Neuron (in vitro differentiated cells): ENCODE results near the gene SMARCA4.
"Not testable (repeated sequence)": the region's sequence is repeated elsewhere in the genome, so short reads cannot be mapped to it uniquely, and the experiment has no call there.

ENCODE experiments used
- H2AFZ ChIP-seq: one replicate; pipeline ENCODE4 v1.6.1; 2013; ENCODE audit warnings: low read depth, mild to moderate bottlenecking, inconsistent platforms, low read length, moderate library complexity
- H3K27me3 ChIP-seq: one replicate; pipeline ENCODE4 v1.6.1; 2013; ENCODE audit warnings: low read length; ENCODE audit not compliant: insufficient read depth
- H3K36me3 ChIP-seq: one replicate; pipeline ENCODE4 v1.6.1; 2013; ENCODE audit warnings: low read length; ENCODE audit not compliant: insufficient read depth
- H3K4me1 ChIP-seq: one replicate; pipeline ENCODE4 v1.6.1; 2013; ENCODE audit warnings: low read length; ENCODE audit not compliant: insufficient read depth
- H3K4me3 ChIP-seq: 2 replicates; pipeline ENCODE4 v1.5.1; 2013; ENCODE audit warnings: mild to moderate bottlenecking, low read length, moderate library complexity
- H3K9me3 ChIP-seq: one replicate; pipeline ENCODE4 v1.6.1; 2013; ENCODE audit warnings: low read length

Gene SMARCA4

GRCh38 chr19:11066326-11066725, 105.5 kb downstream of the SMARCA4 start:
- no peak overlapping the region for H3K4me3 ChIP-seq
- no peaks in the 10 kb centered on the region for H3K4me1 ChIP-seq
- H3K27me3 ChIP-seq: no peaks in the 10 kb centered on the region
- no peak overlapping the region for H2AFZ ChIP-seq
- peaks cover 8% of the 10 kb centered on the region for H3K9me3 ChIP-seq
- peaks cover 47% of the 10 kb centered on the region for H3K36me3 ChIP-seq

- Histone ChIP-seq H3K4me3 (no peak overlapping the region), H3K4me1 (no peaks in the 10 kb centered on the region), H3K27me3 (no peaks in the 10 kb centered on the region), H2AFZ (no peak overlapping the region), H3K36me3 (peaks cover 36% of the 10 kb centered on the region), H3K9me3 (peaks cover 8% of the 10 kb centered on the region)
Observed at GRCh38 chr19:11067356-11068113, 106.7 kb downstream of the SMARCA4 start.

- no peaks in the 10 kb centered on the region for H3K27me3 ChIP-seq
- H2AFZ ChIP-seq: no peak overlapping the region
- peaks cover 26% of the 10 kb centered on the region for H3K36me3 ChIP-seq
- H3K4me3 ChIP-seq: no peak overlapping the region
- H3K4me1 ChIP-seq: no peaks in the 10 kb centered on the region
- peaks cover 8% of the 10 kb centered on the region for H3K9me3 ChIP-seq
Observed at GRCh38 chr19:11069561-11069960, 108.7 kb downstream of the SMARCA4 start.

GRCh38 chr19:11070123-11070522, 109.3 kb downstream of the SMARCA4 start:
- Histone ChIP-seq H3K36me3 (peaks cover 20% of the 10 kb centered on the region), H2AFZ (no peak overlapping the region), H3K9me3 (peaks cover 8% of the 10 kb centered on the region), H3K27me3 (no peaks in the 10 kb centered on the region), H3K4me1 (no peaks in the 10 kb centered on the region), H3K4me3 (no peak overlapping the region)

- H3K4me3 ChIP-seq: no peak overlapping the region
- no peaks in the 10 kb centered on the region for H3K9me3 ChIP-seq
- H3K27me3 ChIP-seq: no peaks in the 10 kb centered on the region
Observed at GRCh38 chr19:11073568-11073967, 112.7 kb downstream of the SMARCA4 start.

GRCh38 chr19:11076792-11077191, 116.0 kb downstream of the SMARCA4 start:
- not testable (repeated sequence) for H3K9me3 ChIP-seq, H3K36me3 ChIP-seq, H3K4me3 ChIP-seq, H3K4me1 ChIP-seq, H3K27me3 ChIP-seq, H2AFZ ChIP-seq

More at GRCh38 chr19:11073568-11073967, 112.7 kb downstream of the SMARCA4 start:
- Histone ChIP-seq H3K4me1 (no peaks in the 10 kb centered on the region), H2AFZ (no peak overlapping the region), H3K36me3 (no peaks in the 10 kb centered on the region)

GRCh38 chr19:11078893-11079292, 118.1 kb downstream of the SMARCA4 start:
- Histone ChIP-seq H3K9me3 (peaks cover 3% of the 10 kb centered on the region), H3K4me3 (no peak overlapping the region), H2AFZ (no peak overlapping the region), H3K27me3 (no peaks in the 10 kb centered on the region), H3K36me3 (no peaks in the 10 kb centered on the region), H3K4me1 (no peaks in the 10 kb centered on the region)

- Histone ChIP-seq H3K4me3 (no peak overlapping the region), H2AFZ (no peak overlapping the region), H3K27me3 (no peaks in the 10 kb centered on the region), H3K4me1 (no peaks in the 10 kb centered on the region), H3K36me3 (no peaks in the 10 kb centered on the region), H3K9me3 (peaks cover 3% of the 10 kb centered on the region)
Observed at GRCh38 chr19:11079999-11080398, 119.2 kb downstream of the SMARCA4 start.

- Histone ChIP-seq H3K4me3 (peak overlapping the region; percentile 67), H2AFZ (no peak overlapping the region), H3K27me3 (no peaks in the 10 kb centered on the region), H3K9me3 (no peaks in the 10 kb centered on the region), H3K36me3 (peaks cover 15% of the 10 kb centered on the region), H3K4me1 (peaks cover 26% of the 10 kb centered on the region)
Observed at GRCh38 chr19:11087870-11088505, 127.2 kb downstream of the SMARCA4 start.

- no peaks in the 10 kb centered on the region for H3K9me3 ChIP-seq
- no peaks in the 10 kb centered on the region for H3K27me3 ChIP-seq
- H3K36me3 ChIP-seq: peaks cover 21% of the 10 kb centered on the region
- H3K4me3 ChIP-seq: peak overlapping the region; percentile 67
- H3K4me1 ChIP-seq: peaks cover 26% of the 10 kb centered on the region
- no peak overlapping the region for H2AFZ ChIP-seq
Observed at GRCh38 chr19:11088506-11089253, 127.8 kb downstream of the SMARCA4 start.

- Histone ChIP-seq H3K9me3 (no peaks in the 10 kb centered on the region), H3K4me1 (peaks cover 26% of the 10 kb centered on the region), H3K36me3 (peaks cover 26% of the 10 kb centered on the region), H3K4me3 (peak within 1 kb of the TSS; percentile 67), H2AFZ (no peak within 1 kb of the TSS), H3K27me3 (no peaks in the 10 kb centered on the region)
Observed at GRCh38 chr19:11089254-11090013, 128.6 kb downstream of the SMARCA4 start, which contains the start of gene LDLR. Gene LDLR (plus strand): TSS chr19:11089463. CDS start chr19:11089549, 86 bp downstream.

- H3K9me3 ChIP-seq, H2AFZ ChIP-seq, H3K27me3 ChIP-seq: not testable (repeated sequence)
- H3K4me1 ChIP-seq: peaks cover 26% of the 10 kb centered on the region
- peaks cover 31% of the 10 kb centered on the region for H3K36me3 ChIP-seq
- H3K4me3 ChIP-seq: peak overlapping the region; percentile 67
Observed at GRCh38 chr19:11090014-11090263, 129.1 kb downstream of the SMARCA4 start.
